ENCODE results near the gene UVRAG.

DNA sequence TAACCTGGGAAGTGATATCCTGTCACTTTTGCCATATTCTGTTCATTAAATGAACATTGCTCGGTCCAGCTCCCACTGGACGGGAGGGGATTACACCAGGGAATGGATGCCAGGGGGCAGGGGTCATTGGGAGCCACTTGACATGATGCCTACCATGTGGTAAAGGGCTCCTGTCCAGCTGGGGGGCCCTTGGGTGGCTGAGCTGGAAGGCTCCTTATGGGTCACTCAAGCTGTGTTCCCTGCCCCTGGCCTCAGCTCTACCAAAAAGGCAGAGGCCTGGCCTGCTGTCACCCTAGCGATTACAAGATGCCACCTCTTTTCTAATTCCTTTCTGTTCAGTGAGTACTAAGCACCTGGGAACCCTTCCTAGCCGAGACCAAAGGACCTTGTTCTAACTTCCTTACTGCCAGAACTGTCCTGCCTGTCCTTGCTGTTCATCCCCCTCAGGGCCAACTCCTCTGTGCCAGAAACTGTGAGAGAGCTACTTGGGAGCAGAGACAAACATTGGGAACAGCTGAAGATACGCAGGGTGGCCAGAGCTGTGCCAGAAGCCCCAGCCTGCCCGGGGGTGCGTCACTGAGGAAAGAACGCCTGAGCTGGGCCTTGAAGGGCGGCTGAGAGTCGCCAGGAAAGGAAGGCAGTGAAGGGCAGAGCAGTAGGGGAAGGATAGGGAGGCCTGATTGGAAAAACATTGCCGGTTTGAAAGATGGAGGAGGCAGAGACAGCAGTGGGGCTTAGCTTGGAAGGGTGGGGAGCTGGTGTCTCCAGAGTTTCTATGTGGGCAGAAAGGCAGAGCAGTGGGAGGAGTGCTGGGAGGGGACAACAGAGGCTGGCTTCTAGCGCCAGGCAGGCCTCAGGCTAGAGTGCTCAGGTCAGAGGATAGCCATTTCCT is 12.7 kb upstream of the UVRAG start:
- TF ChIP-seq POLR2A (IDR thresholded peaks at IDR 0.05), result no peak
- TF ChIP-seq, protein P1, sequence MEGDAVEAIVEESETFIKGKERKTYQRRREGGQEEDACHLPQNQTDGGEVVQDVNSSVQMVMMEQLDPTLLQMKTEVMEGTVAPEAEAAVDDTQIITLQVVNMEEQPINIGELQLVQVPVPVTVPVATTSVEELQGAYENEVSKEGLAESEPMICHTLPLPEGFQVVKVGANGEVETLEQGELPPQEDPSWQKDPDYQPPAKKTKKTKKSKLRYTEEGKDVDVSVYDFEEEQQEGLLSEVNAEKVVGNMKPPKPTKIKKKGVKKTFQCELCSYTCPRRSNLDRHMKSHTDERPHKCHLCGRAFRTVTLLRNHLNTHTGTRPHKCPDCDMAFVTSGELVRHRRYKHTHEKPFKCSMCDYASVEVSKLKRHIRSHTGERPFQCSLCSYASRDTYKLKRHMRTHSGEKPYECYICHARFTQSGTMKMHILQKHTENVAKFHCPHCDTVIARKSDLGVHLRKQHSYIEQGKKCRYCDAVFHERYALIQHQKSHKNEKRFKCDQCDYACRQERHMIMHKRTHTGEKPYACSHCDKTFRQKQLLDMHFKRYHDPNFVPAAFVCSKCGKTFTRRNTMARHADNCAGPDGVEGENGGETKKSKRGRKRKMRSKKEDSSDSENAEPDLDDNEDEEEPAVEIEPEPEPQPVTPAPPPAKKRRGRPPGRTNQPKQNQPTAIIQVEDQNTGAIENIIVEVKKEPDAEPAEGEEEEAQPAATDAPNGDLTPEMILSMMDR (IDR thresholded peaks at IDR 0.05 in 8 of 11, conservative IDR thresholded peaks at IDR 0.05 in 3 of 11), result no peak
- TF ChIP-seq POLR2AphosphoS5 (IDR thresholded peaks at IDR 0.05), result no peak

Measured in spleen (tissue), 7 donors.